Adrenal gland (tissue), 5 donors: Measurements from ENCODE around the gene TGFB1I1.
"Not testable (repeated sequence)": the region's sequence is repeated elsewhere in the genome, so short reads cannot be mapped to it uniquely, and the experiment has no call there.

ENCODE experiments used
- POLR2A ChIP-seq, 2 donors: fragments of 450-650 bp; IDR thresholded peaks; one replicate each; pipeline ENCODE4 v1.6.1; 2017; ENCODE audit warnings: antibody characterized with exemption in 2 of 2, mild to moderate bottlenecking in 2 of 2, moderate library complexity in 1 of 2
- TF ChIP-seq, protein P1 (sequence below), 6 experiments: fragments of 450-650 bp in 4 of 6; fragments of 200-600 bp in 2 of 6; sonication (generic) in 1 of 6; IDR thresholded peaks; 1 replicate in 5 of 6; 2 replicates in 1 of 6; pipeline versions ENCODE4 v1.5.1 to v1.8.0; 2016 to 2021; ENCODE audit warnings: antibody characterized with exemption in 6 of 6, mild to moderate bottlenecking in 2 of 6, moderate library complexity in 1 of 6
- donor health status: DM: no; HTN: no; CAD: no.

DNA sequence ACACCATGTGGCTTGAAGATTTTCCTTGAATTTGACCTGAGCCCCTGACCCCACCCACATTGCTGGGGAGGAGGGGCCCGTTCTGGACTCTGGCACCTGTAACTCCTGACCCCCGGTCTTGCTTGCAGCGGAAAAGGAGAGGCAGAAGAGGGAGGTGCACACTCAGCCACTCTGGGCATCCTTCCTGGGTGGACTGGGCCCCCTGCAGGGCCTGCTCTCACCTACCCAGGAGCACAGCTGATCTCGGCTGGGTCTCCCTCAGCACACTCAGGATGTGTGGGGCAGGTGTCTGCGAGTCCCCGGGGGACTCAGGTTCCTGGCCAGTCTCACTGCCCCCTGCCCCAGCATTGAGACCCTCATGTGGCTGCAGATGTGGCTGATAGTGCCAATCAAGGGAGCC, 51.8 kb downstream of the TGFB1I1 start:
- TF ChIP-seq, protein P1, sequence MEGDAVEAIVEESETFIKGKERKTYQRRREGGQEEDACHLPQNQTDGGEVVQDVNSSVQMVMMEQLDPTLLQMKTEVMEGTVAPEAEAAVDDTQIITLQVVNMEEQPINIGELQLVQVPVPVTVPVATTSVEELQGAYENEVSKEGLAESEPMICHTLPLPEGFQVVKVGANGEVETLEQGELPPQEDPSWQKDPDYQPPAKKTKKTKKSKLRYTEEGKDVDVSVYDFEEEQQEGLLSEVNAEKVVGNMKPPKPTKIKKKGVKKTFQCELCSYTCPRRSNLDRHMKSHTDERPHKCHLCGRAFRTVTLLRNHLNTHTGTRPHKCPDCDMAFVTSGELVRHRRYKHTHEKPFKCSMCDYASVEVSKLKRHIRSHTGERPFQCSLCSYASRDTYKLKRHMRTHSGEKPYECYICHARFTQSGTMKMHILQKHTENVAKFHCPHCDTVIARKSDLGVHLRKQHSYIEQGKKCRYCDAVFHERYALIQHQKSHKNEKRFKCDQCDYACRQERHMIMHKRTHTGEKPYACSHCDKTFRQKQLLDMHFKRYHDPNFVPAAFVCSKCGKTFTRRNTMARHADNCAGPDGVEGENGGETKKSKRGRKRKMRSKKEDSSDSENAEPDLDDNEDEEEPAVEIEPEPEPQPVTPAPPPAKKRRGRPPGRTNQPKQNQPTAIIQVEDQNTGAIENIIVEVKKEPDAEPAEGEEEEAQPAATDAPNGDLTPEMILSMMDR (IDR thresholded peaks at IDR 0.05), result not testable (repeated sequence)
- TF ChIP-seq POLR2A (IDR thresholded peaks at IDR 0.05), result not testable (repeated sequence)
